K562 (cell line): ENCODE data around the gene STK24. TPM values are rescaled to one million over a fixed set of nuclear protein-coding genes. Genes with fewer than 3 reads are reported as not detected.

ENCODE experiments used
- ATAC-seq: fragments of 200-7000 bp; cut with Tn5 transposase; 3 replicates; pipeline ENCODE4 v1.9.1; 2020; ENCODE audit warnings: moderate library complexity
- BruUV-seq: library from RNA; stranded (reverse); fragments of 400-500 nt; replicated peaks from 2 replicates; lab custom pipeline; 2021; lab: Mats Ljungman, UMichigan
- CTCF ChIA-PET: fragments of 300-600 bp; formaldehyde crosslinking; extraction: SDS; loops from one replicate; lab custom pipeline; 2021; ENCODE audit warnings: low intra/inter-chr PET ratio; lab: Yijun Ruan, JAX
- POLR2A ChIA-PET: fragments of 300-600, 350-650 bp; sonication (Branson Sonifier 250); formaldehyde crosslinking; extraction: SDS; loops from one replicate; lab custom pipeline; 2021; ENCODE audit warnings: antibody characterized with exemption, inconsistent platforms; lab: Yijun Ruan, JAX
- DNase-seq, 4 experiments: peaks; one replicate each; pipeline versions ENCODE4 v3.0.0 to v3.0.0-alpha.2; 2011 to 2018; ENCODE audit warnings: low spot score in 3 of 4, mixed read lengths in 3 of 4; ENCODE audit errors: extremely low read depth in 1 of 4
- FAIRE-seq: peaks from 2 replicates; lab custom pipeline; 2011; peaks lifted over from hg19 to GRCh38; lab: Jason Lieb, UNC
- H2AFZ ChIP-seq: 2 replicates; pipeline ENCODE4 v1.6.0; 2011; ENCODE audit warnings: low read depth, low read length, control low read depth, inconsistent platforms
- H3K27ac ChIP-seq: fragments of 200-600 bp; 3 replicates; pipeline ENCODE4 v1.8.0; 2011; ENCODE audit warnings: low read depth, mild to moderate bottlenecking, control low read depth, inconsistent platforms, low read length, moderate library complexity, mixed read lengths; ENCODE audit errors: extremely low read depth
- H3K27me3 ChIP-seq, 2 experiments: fragments of 300-600 bp in 1 of 2; 2 replicates in 1 of 2; 3 replicates in 1 of 2; pipeline versions ENCODE4 v1.6.0 to v1.8.0; 2011; ENCODE audit warnings: inconsistent platforms in 2 of 2, low read length in 2 of 2, mild to moderate bottlenecking in 1 of 2, mixed read lengths in 1 of 2, moderate library complexity in 1 of 2; ENCODE audit not compliant: control insufficient read depth in 2 of 2, insufficient read depth in 2 of 2
- H3K36me3 ChIP-seq: fragments of 300-600 bp; 3 replicates; pipeline ENCODE4 v1.8.0; 2011; ENCODE audit warnings: mild to moderate bottlenecking, low read length, inconsistent platforms; ENCODE audit not compliant: control insufficient read depth, insufficient read depth
- H3K4me1 ChIP-seq, 2 experiments: fragments of 200-600 bp in 1 of 2; replicated peaks in 1 of 2; 2 replicates in 1 of 2; 3 replicates in 1 of 2; pipeline versions ENCODE4 v1.5.1 to v1.8.0; 2011; ENCODE audit warnings: inconsistent platforms in 2 of 2, low read length in 2 of 2, mild to moderate bottlenecking in 1 of 2, mixed read lengths in 1 of 2, moderate library complexity in 1 of 2; ENCODE audit not compliant: control insufficient read depth in 2 of 2, insufficient read depth in 2 of 2
- H3K4me2 ChIP-seq: 2 replicates; pipeline ENCODE4 v1.6.1; 2011; ENCODE audit warnings: low read length, control low read depth, inconsistent platforms, mixed read lengths; ENCODE audit not compliant: insufficient read depth
- H3K4me3 ChIP-seq: fragments of 200-600 bp; sonication (generic), shearing (Covaris generic); 2 replicates; pipeline ENCODE4 v1.5.1; 2016; ENCODE audit warnings: control low read depth, inconsistent platforms
- H3K79me2 ChIP-seq: fragments of 200-600 bp; 3 replicates; pipeline ENCODE4 v1.8.0; 2011; ENCODE audit warnings: low read length, inconsistent platforms; ENCODE audit not compliant: control insufficient read depth, insufficient read depth
- H3K9ac ChIP-seq, 2 experiments: 2 replicates each; pipeline versions ENCODE4 v1.6.0 to v1.6.1; 2011; ENCODE audit warnings: low read depth in 2 of 2, low read length in 2 of 2, control low read depth in 1 of 2, inconsistent platforms in 1 of 2, mild to moderate bottlenecking in 1 of 2, mixed read lengths in 1 of 2; ENCODE audit not compliant: insufficient read depth in 1 of 2
- H3K9me1 ChIP-seq: one replicate; pipeline ENCODE4 v1.6.0; 2011; ENCODE audit warnings: inconsistent platforms, mild to moderate bottlenecking, low read length, moderate library complexity; ENCODE audit not compliant: control insufficient read depth, insufficient read depth
- H3K9me3 ChIP-seq: replicated peaks from 2 replicates; pipeline ENCODE4 v1.5.1; 2011; ENCODE audit warnings: low read depth, low read length, inconsistent platforms; ENCODE audit not compliant: control insufficient read depth, insufficient read depth
- H4K20me1 ChIP-seq: replicated peaks from 2 replicates; pipeline ENCODE4 v1.6.1; 2011; ENCODE audit warnings: low read length, inconsistent platforms, mixed read lengths; ENCODE audit not compliant: control insufficient read depth, insufficient read depth
- CHD1 ChIP-seq: fragments of 200-600 bp; sonication (generic); IDR thresholded peaks from one replicate; pipeline ENCODE4 v1.6.1; 2012; ENCODE audit warnings: mild to moderate bottlenecking, moderate library complexity, low read length, inconsistent platforms
- E2F8 ChIP-seq: fragments of 450-650 bp; IDR thresholded peaks from 2 replicates; pipeline ENCODE4 v1.7.1; 2018; ENCODE audit warnings: mild to moderate bottlenecking, low read depth; ENCODE audit not compliant: partially characterized antibody
- NUFIP1 ChIP-seq: fragments of 450-650 bp; IDR thresholded peaks from 2 replicates; pipeline ENCODE4 v1.6.1; 2018; ENCODE audit not compliant: partially characterized antibody
- PTRF ChIP-seq: fragments of 450-650 bp; IDR thresholded peaks from 2 replicates; pipeline ENCODE4 v1.6.1; 2016; ENCODE audit warnings: mild to moderate bottlenecking, missing genetic modification characterization, missing compliant biosample characterization
- TCF7L2 ChIP-seq: fragments of 150-350 bp; IDR thresholded peaks from 2 replicates; pipeline ENCODE4 v1.6.1; 2016; ENCODE audit warnings: low read depth, mild to moderate bottlenecking, low read length, moderate library complexity
- WGBS: fragments of 100-300 bp; shearing (Covaris generic); methylation state at CpG from one replicate; pipeline ENCODE4 v1.1.6; 2016; ENCODE audit warnings: low coverage, mixed read lengths; ENCODE audit not compliant: insufficient coverage; ENCODE audit errors: missing lambda C conversion rate; 5-methylcytosine and 5-hydroxymethylcytosine counted together
- in situ Hi-C: fragments of 300-500 bp; cut with MboI; formaldehyde crosslinking; loops from 4 replicates; pipeline ENCODE4 v1.15.0; 2018; ENCODE audit warnings: inconsistent platforms, mixed read lengths
- intact Hi-C: fragments of 100-400 bp; cut with micrococcal nuclease; formaldehyde crosslinking; loops from 2 replicates; pipeline ENCODE4 v1.14.2; 2022
- polyA plus RNA-seq, 8 experiments: library from polyadenylated mRNA; depleted of rRNA in 4 of 8; stranded (reverse) in 5 of 8; unstranded in 3 of 8; fragments of >200 nt; fragmentation: Nextera tagmentation in 2 of 8; fragmentation: Illumina TruSeq in 1 of 8; extraction: Ambion mirVana in 2 of 8; extraction: Trizol in 1 of 8; gene quantifications; 2 replicates each; pipeline versions ENCODE4 v1.2.1 to v1.2.3, GENCODE V29; 2011 to 2014; ENCODE audit warnings: inconsistent platforms in 1 of 8, missing spikeins in 1 of 8
- total RNA-seq, 7 experiments: library from RNA; depleted of rRNA in 6 of 7; stranded (reverse); fragments of >200 nt in 6 of 7; fragmentation: Illumina TruSeq in 2 of 7; extraction: Trizol in 2 of 7; gene quantifications; 2 replicates each; pipeline versions ENCODE4 v1.2.1 to v1.2.3, GENCODE V29; 2011 to 2021; ENCODE audit warnings: low replicate concordance in 1 of 7

The STK24 gene
- total and polyA plus RNA-seq, 9 of the 15 experiments (the other 6 are each of a cell fraction or from before 2014, with no cell fraction given) = 3.8 to 78.4 (median 28.2) TPM

DNA sequence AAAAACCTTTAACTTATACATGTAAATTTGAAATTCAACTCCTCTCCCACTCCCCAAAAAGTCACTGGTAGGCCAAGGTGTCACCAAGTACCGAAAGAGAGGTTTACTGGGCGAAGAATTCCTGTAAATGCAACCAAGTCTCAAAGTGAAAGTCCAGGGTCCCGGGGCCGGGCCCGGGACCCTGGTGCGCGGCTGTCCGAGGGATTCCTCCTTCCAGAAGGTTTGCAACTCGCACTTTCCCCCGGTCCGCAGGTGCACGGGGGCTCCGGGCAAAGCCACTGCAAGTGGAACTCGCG is 1.1 kb downstream of the STK24 start (continued):
- TF ChIP-seq E2F8 (no peak), PTRF (tag) (no peak), TCF7L2 (no peak)

DNA sequence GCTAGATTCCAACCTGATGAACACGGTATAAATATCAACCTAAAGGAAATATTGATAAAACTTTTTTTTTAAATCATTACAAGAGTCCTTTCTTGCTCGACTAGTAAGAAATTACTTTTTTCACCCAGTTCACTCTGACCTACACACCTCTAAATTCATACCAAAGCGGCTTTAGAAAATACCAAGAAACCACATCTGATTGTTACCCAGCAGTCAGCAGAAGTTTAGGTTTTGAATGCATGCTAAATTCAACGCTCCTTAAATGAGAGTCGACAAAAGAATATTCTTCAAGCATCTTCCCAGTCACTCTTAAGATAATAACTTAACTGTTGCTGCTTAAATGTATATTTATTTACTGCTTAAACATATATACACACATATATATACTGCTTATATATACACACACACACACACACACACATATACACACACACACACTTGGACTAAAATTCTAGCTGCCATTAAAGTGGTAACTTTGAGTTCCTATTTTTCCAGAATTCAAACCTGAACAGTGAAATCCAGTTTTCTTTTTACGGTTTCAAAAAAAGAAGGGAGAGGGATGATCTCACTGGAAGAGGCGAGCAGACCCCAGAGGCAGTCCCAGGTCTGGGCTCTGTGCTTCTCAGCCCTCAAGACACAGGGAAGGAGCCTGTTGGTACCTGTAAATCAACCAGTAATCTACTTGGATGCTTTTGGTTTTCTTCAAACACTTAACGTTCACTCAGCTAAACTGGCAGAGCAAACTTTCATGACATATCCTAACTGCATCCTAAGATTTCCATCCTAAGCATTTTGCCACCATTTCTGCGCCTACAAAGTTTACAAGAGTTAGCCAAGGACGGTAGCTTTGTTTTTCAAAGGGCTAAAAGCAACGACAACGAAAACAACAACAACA is 1.7 kb downstream of the STK24 start:
- BruUV-seq = TSS peak; percentile 51
- TF ChIP-seq CHD1 (peak; percentile 23), NUFIP1 (no peak)
- TF ChIP-seq, all 486 proteins: peak for 1
- ChIA-PET POLR2A (interaction anchor here (0.6 to 1.1 kb wide), 2 partner anchors 21 to 273 kb away, joined by 3 read pairs; no protein-coding TSS in a partner anchor), CTCF (interaction anchor here (0.7 kb wide), 1 partner anchor 924 kb away, joined by 3 read pairs; no protein-coding TSS in a partner anchor)
- peak overlapping the region; percentile 63 for H3K4me2 ChIP-seq
- peaks cover 63% of the 10 kb centered on the region for H3K79me2 ChIP-seq
- intact Hi-C loops (no loop called here), in situ Hi-C loops (no loop called here)
- peak; percentile 25; the same call in 2 of the 3 replicates for ATAC-seq
- peaks cover 32 to 36% of the 10 kb centered on the region in 2 experiments for H3K4me1 ChIP-seq
- H3K4me3 ChIP-seq = peak overlapping the region; percentile 81
- H4K20me1 ChIP-seq = peaks cover 39% of the 10 kb centered on the region
- peaks cover 8% of the 10 kb centered on the region for H3K9me1 ChIP-seq
- FAIRE-seq = no peak
- no peaks in the 10 kb centered on the region; the same call in 2 of the 3 replicates for H3K36me3 ChIP-seq
- 4% methylated on average over 11 of the region's 12 CpGs for WGBS
- peak overlapping the region; percentile 85 for H3K27ac ChIP-seq
- DNase-seq = peak in 1 of 4 experiments; percentile 19
- H3K27me3 ChIP-seq = no peaks in the 10 kb centered on the region
- no peaks in the 10 kb centered on the region for H3K9me3 ChIP-seq
- peak overlapping the region; percentile 79 to 95 for H3K9ac ChIP-seq
- H2AFZ ChIP-seq = no peak overlapping the region
